DMS79 (cell line): ENCODE data around the gene BTRC.
"Not testable (repeated sequence)": the region's sequence is repeated elsewhere in the genome, so short reads cannot be mapped to it uniquely, and the experiment has no call there.

Source experiments
- DNase-seq: peaks from one replicate; lab custom pipeline; 2025; lab: John Stamatoyannopoulos, UW

BTRC gene

DNA sequence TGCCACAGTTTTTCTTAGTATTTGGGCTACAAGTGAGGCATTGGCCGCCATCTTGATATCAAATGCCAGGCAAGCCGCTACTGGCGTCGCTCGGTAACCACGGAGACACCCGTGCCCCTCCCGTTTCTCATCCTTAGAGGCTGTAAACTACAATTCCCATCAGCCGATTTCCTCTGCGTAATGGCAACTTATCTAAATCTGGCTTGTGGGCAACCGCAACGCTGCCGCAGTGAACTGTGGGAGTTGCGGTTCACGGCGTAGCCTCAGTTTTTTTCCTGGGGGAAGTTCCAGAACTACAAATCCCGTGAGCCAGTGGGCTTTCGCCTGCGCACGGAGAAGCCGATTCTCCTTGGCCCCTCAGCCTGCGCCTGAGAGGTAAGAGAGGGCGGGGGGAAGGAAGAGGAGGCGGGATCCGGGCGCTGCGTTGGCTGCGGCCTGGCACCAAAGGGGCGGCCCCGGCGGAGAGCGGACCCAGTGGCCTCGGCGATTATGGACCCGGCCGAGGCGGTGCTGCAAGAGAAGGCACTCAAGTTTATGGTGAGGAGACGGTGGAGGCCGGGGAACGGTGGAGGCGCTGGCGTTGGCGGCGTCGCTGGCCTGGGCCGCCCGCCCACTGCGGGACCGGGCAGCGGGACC lies at the start of gene BTRC:
TSS of gene BTRC (plus strand) at position 474 of the 636 bp plus-strand sequence. CDS start at position 490, 16 bp downstream.
- DNase-seq, result peak; percentile 92

DNA sequence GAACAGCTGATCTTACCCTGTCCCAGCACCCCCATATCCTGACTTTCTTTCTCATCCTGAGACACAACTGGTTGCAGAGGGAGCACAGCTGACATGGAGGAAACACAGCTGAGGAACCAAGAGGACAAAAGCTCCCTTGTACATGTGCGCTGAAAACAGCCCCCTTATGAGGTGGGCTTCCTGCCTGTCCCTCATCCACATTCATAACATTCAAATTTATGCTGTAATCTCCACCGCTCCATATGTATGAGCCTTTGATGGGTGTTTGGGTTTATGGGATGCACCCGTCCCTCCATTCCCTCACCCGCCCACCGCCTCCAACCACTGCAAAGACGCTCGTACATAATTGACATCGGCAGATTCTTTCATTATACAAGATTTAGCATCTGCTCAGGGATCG lies 49.6 kb upstream of the BTRC start:
- no peak for DNase-seq

DNA sequence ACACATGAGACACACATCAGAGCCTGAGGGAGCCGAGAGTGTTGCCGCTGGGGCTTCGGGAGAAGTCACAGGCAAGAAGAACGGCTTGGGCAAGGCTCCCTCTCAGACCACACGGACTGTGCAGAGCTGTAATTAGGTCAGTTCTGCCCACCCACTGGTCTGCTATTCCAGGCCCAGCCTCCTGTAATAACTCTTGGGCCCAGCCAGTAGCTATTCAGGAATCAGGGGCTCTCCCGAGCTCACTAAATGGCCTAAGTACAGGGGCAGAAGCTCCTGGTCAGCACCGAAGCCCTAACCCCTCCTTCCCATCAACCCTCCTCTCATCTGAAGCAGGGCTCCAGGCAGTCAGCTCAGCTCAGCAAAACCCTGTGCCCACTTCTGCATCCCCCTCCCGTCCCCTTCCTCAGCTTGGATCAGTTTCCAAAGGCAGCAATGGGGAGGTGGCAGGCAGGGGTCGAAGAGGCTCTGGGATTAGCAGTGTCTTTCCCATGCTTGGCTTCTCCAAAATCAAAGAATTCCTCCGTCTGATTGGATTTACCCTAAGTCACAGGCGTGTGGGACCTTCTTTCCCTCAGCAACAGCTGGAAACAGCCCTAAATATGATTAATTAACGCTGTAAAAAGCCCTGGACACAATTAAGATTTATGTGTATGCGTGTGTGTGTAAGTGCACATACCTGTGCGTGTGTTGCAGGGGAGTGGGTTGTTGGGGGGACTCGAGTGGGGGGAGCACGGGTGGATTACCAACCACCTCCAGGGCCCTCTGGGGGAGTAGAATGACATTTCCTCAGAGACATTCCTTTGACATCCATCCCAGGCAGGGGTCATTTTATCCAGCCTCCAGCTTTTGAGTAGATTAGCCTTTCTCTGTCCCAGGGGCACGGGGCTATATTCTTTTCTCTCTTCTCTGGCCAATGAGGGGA lies 48.4 kb upstream of the BTRC start:
- no peak for DNase-seq

DNA sequence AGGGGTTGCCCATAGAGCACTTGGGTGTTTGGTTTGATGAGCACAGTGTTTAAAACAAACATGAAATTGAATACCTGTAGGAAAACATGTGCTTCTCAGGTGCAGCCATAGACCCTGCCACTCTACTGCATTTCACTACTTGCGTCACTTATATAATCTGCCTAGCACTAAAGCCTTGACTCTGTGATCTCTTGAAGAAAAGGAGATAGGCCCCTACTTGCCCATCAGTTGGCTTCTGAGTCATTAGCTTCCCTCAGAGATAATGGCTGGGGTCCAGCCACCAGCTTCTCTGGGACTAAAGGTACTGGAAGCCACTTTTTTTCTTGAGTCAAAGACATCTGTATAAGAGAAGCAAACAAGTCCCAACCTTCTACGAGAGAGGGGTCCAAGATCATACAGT lies 45.9 kb upstream of the BTRC start:
- DNase-seq, result no peak

DNA sequence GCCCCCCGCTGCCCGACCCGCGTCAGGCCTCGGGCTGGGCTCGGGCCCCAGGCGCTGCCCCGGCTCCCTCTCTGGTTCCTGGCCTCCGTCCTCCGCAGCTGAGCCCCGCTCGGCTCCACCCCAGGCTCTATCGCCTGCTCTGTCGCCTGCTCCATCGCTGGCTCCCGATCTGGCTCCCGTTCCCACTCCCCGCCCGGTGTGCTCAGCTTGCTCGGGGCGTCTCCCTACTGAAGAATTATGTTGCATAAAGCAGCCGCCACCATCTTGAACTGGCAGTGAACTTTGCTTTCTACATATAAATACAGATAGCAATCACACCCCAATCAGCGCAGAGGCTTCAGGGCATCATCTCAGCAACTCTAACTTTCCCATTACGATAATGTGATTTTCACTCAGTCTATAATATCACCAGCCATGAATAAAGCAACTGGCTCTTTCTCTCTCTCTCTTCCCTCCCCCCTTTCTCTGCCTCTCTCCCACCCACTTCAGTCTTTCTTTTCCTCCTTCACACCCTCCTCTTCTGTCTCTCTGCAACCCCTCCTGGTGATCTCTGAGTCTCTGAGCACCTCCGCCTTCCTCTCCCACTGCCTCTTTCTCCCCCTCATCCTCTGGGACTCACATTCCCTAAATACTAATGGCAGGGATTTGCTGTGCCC lies 43.3 kb upstream of the BTRC start:
- no peak for DNase-seq

DNA sequence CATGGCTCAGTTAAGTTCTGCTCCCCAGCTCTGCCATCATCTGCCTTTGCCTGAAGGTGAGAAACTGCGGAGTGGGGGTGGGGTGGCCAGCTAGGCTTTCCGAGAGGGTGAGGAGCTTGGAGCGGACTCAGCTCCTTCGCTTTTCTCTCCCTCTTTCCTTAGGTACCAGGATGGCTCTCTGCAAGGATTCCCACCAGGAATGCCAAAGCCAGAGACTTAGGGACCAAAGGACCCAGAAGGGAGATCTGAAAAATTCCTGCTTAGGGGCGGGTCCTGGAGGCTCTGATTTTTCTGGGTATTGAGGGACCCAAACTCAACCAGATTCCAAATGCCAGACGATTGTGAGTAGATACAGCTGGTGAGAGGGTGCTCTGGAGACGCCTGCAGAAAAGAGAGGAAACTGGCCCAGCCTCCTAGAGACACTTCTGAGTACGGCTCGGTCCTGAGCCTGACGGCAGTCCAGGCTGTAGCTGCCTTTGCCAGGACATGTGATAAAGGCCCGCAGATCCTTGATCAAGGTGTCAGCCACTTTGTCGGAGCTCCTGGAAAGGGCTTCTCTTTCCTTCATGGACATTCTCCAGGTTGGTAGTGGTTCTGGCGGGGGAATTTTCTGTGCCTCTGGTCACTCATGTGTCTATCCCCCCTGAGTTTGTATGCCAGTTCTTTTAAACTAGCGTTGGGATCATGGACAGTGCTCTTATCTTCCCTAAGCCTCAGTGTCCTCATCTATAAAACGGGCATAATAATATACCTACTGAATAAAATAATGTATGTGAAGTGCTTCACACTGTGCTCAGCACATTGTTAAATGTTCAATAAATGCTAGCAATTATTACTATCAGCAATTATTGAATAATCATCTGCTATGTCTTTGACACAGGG lies 42.5 kb upstream of the BTRC start:
- no peak for DNase-seq

DNA sequence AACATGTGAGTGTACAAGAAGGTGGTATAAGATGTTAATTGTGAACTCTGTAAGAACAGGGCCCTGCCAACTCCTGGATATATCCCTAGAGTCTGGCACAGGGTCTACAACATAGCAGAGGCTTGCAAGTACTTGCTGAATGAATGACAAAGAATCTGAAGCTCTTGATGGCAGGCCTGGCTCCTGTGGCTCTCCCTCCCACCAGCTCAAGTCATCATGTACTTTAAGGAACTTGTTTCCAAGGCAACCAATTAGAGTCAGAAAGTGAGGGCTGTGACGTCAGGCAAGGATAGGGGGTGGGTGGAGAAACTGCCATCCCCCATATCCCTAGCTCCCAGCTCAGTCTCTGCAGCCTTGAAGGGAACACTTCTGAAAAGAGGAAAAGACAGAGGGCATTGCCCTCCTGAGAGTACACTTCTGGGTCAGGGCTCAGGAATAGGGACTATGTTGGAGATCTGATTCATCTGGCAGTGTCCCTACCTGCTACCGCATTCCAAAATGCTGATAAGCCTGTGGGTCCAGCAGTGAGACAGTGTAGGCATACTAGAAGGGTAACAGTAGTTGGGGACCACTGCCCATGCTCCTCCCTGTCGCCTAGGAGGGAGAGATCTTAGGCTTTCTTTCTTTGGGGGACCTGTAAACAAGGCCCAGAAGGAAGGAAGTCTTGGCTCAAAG lies 34.6 kb upstream of the BTRC start:
- peak; percentile 2 for DNase-seq

DNA sequence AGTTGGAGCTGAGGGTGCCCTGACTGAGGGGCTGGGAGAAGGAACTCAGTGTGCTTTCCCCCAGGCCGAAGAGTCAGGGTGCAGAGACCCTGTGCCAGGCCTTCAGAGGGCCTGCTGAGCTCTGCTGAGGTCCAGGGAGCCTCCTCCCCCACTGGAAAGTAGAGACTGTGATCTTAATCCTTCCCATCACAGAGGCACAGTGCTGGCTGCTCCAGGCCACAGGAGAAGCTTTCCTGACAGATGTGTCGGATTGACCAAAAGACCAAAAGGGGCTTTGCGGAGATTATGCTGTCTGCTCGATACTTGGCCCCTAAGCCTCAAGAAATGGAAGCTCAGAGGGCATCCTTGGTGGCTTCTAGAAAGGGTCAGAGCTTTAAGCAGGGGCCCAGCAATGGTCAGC lies 32.9 kb upstream of the BTRC start:
- DNase-seq, result no peak

DNA sequence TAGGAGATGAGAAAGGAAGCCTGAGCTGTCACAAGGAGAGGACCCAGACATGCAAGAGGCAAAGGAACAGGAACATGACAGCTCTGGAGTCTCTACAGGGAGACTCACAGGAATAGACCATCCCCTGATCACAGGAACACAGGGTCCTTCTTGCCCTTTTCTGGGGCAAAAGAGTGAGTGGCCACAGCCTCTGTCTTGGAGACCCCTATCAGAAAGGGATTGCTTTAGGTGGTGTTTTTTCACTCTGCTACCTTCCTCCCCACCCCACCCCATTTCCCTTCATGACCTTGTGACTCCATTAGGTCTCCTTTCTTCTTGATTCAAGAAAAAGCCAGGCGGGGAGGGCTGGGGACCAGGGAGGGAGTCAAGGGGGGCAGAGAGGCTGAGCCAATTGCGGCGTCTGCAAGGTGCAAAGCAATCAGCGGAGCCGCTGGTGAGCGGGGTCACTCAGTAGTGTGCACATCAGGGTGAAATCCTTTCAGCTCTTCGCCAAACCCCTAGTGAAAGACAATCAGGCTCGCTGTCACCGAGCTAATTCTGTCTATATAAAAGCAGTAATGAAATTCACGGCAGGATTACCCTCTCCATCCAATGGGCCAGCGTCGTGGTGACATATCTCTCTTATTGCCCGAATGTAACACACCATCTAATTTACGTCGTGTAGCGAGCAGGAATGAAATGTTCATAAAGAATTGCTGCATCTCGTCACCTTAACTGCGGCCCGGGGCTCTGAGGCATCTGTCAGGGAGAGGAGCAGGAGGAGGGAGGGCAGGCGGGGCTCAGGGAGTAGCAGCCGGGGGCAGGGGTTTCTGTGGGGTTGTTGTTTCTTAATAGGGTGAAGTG lies 31.5 kb upstream of the BTRC start:
- DNase-seq, result no peak

DNA sequence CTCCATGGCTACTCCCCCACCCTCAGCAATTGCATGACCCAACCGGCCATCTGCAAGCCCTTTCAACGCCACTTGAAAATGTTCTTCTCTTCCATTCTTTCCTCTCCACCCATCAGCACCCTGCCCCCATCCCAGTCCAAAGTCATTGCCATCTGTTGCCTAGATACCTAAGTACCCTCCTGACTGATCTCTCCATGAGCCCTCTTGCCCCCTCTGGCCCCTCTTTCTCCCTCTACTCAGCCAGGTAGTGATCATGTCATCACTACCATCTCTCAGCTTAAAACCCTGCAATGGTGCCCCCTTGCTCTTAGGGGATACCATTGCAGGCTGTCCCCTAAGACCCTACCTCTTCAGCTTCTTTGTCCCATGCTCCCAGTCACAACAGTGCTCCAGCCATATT lies 30.5 kb upstream of the BTRC start:
- DNase-seq, result peak; percentile 11

DNA sequence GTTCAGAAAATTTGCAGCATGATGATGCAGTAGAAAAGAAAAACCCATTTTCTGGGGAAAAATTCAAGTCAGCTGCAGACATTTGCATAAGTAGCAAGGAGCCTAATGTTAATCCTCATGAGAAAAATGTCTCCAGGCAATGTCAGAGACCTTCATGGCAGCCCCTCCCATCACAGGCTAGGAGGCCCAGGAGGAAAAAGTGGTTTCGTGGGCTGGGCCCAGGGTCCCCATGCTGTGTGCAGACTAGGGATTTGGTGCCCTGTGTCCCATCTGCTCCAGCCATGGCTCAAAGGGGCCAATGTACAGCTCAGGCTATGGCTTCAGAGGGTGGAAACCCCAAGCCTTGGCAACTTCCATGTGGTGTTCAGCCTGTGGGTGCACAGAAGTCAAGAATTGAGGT lies 26.5 kb upstream of the BTRC start:
- DNase-seq, result not testable (repeated sequence)

DNA sequence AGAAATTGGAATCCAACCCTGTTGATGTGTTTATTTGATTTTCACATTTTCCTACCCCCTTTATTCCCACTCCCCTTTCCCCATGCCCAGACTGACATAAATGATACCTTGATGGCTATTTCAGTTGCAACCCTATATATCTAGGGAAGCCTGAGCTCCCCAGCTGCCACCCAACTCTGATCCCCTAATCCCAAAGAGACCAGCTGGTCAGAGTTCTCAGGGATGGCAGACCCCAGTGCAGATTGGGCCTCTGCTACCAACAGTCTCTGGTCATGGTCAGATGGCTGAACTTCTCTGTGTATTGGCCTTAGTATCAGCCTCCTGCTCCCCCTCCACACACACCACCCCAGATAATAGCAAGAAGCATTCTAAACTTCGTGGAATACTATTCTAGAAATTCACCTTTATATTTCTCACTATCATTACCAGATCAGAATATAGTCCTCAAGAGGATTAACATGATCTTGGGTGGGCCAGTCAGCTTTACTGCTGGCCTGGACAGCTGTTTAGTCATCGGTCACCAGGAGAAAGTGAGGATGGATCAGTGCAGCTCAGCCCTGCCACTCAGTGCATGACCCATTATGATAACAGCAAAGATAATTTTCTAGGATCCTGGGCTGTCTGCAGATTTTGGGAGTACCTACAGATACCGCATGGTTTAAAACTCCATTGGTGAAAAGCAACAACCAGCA lies 24.5 kb upstream of the BTRC start:
- DNase-seq, result no peak

DNA sequence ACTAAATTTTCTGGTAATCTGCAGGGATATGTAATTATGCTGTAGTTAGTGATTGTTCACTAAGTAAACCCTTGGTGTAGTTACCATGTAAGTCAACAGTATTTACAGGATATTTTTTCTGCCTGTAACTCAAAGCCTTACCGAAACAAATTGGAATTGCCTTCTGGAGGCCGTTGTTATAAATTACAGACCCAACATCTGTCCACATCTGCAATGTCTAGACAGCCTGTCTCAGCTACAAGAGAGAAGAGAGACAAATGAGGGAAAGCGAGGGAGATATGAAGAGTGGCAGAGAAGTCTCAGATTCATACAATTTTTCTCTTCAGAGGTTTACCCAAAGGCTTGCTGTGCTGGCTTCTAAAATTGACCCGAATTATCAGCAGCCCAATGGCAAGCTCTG lies 23.7 kb upstream of the BTRC start:
- no peak for DNase-seq

DNA sequence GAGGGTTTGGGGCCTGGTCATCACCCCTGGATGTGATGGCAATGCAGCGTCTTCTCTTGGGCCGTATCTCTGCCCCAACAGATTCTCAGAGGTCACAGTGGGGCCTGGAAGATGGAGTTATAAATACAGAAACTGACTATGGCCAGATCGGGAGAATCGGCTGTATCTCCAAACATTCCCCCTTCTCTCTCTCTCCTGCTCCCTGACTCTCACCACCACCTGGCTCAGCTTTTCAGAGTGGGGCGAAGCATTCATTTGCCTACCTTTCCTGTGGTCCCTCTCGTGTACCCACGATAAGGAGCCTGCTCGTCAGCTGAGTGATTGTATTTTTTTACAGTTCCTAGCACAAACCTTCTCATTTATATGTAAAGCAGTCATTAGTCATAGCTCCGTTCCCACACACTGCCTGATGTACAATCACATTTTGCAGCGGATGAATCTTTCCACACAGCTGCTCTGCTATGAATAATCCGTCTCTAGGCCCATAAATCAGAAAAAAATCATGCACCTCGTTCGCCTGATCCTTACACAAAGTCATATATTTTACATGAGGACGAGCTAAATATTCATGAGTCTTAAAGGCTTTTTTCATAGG lies 23.2 kb upstream of the BTRC start:
- no peak for DNase-seq

DNA sequence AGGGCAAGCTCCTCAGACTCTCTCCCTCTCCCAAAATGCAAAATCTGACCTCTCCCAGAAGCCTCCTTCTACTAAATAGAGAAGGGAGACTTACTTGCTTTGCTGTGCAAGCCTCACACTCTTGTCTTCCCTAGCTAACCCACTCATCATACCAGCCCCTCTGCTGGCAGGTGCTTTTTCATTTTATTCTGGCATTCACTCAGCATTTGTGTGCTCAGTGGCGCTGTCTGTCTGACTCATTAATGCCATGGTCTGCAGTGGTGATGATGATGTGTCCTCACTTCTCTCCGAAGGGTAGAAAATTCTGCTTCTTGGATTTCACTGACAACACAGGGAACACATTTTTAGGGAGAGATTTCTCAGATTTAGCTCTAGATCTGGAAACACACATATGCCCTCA lies 22.0 kb upstream of the BTRC start:
- DNase-seq, result no peak

DNA sequence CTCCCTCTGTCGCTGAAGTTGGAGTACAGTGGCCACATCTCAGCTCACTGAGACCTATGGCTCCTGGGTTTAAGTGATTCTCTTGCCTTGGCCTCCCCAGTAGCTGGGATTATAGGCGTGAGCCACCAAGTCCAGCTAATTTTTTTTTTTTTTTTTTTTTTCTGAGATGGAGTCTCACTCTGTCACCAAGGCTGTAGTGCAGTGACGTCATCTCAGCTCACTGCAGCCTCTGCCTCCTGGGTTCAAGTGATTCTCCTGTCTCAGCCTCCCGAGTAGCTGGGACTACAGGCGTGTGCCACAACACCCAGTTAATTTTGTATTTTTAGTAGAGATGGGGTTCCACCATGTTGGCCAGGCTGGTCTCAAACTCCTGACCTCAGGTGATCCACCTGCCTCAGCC lies 19.7 kb upstream of the BTRC start:
- DNase-seq, result not testable (repeated sequence)

DNA sequence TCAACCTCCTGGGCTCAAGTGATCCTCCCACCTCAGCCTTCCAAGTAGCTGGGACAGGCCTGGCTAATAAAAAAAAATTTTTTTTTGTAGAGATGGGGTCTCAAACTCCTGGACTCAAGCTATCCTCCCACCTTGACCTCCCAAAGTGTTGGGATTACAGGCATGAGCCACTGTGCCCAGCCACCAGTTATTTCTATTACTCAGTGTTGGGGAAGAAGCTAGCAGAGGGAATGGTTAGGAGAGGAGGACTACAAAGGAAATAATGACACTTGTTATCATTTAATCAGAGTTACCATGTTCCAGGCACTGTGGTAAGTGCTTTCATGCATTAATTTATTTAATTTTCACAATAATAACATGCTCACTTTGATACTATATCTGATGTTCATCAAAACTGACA lies 17.6 kb upstream of the BTRC start:
- DNase-seq, result no peak

DNA sequence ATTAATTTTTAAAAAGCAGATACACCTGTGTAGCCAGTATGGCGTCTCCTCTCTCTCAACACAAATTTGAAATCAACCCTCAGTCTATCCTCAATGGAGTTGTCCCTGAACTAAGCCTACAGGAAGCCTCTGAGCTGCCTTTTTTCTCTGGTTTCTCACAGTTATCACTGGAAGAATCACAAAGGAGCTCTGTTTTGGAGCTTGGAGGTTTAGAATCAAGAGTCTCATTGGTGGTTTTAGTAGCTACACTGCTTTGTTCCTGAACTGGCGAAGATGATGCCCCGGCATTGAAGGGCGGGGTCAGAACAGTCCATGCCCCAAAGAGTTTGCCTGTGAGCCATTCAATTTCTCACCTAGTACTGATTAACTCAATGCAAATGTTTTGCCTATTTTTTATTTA lies 16.1 kb upstream of the BTRC start:
- DNase-seq, result no peak

DNA sequence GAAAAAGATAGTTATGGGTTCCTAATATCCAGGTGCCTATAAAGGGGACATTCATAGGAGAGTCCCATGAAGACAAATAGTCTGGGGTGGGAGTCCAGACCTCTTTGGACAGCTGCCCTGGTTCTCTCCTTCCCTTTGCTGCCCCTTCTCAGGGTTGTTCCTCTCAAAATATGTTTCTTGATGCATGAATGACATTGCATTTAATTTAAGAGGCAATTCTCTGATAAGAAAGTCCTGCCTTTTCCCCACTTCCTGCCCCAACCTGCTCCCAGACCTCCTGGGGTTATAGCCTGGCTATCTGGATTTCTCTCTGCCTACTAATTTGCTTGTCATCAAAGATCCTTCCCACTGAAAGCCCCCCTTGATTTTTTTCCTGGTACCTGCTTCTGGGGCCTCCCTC lies 12.5 kb upstream of the BTRC start:
- no peak for DNase-seq
